Gastrocnemius medialis (tissue), 4 donors: ENCODE data around the gene AK8.

Source experiments
- CTCF ChIP-seq, 5 experiments: fragments of 450-650 bp in 3 of 5; fragments of 200-600 bp in 2 of 5; sonication (generic) in 2 of 5; IDR thresholded peaks in 4 of 5; conservative IDR thresholded peaks in 1 of 5; 1 replicate in 4 of 5; 2 replicates in 1 of 5; pipeline ENCODE4 v1.5.1; 2016 to 2019; ENCODE audit warnings: antibody characterized with exemption in 5 of 5, mild to moderate bottlenecking in 3 of 5, moderate library complexity in 3 of 5
- POLR2A ChIP-seq, 2 donors: fragments of 450-650 bp; IDR thresholded peaks; one replicate each; pipeline ENCODE4 v1.6.1; 2017; ENCODE audit warnings: antibody characterized with exemption in 2 of 2, mild to moderate bottlenecking in 2 of 2, moderate library complexity in 2 of 2

GRCh38 chr9:132757016-132757415 lies 121.1 kb downstream of the AK8 start:
- TF ChIP-seq CTCF (IDR thresholded peaks at IDR 0.05 in 4 of 5, conservative IDR thresholded peaks at IDR 0.05 in 1 of 5) (no peak), POLR2A (IDR thresholded peaks at IDR 0.05) (no peak)
